ENCODE results near the gene TAF4.
A peak's percentile ranks its signal among the peaks of the same experiment; 100 is the strongest.
"Not testable (repeated sequence)": the region's sequence is repeated elsewhere in the genome, so short reads cannot be mapped to it uniquely, and the experiment has no call there.

Gene TAF4, protein sequence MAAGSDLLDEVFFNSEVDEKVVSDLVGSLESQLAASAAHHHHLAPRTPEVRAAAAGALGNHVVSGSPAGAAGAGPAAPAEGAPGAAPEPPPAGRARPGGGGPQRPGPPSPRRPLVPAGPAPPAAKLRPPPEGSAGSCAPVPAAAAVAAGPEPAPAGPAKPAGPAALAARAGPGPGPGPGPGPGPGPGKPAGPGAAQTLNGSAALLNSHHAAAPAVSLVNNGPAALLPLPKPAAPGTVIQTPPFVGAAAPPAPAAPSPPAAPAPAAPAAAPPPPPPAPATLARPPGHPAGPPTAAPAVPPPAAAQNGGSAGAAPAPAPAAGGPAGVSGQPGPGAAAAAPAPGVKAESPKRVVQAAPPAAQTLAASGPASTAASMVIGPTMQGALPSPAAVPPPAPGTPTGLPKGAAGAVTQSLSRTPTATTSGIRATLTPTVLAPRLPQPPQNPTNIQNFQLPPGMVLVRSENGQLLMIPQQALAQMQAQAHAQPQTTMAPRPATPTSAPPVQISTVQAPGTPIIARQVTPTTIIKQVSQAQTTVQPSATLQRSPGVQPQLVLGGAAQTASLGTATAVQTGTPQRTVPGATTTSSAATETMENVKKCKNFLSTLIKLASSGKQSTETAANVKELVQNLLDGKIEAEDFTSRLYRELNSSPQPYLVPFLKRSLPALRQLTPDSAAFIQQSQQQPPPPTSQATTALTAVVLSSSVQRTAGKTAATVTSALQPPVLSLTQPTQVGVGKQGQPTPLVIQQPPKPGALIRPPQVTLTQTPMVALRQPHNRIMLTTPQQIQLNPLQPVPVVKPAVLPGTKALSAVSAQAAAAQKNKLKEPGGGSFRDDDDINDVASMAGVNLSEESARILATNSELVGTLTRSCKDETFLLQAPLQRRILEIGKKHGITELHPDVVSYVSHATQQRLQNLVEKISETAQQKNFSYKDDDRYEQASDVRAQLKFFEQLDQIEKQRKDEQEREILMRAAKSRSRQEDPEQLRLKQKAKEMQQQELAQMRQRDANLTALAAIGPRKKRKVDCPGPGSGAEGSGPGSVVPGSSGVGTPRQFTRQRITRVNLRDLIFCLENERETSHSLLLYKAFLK

DNA sequence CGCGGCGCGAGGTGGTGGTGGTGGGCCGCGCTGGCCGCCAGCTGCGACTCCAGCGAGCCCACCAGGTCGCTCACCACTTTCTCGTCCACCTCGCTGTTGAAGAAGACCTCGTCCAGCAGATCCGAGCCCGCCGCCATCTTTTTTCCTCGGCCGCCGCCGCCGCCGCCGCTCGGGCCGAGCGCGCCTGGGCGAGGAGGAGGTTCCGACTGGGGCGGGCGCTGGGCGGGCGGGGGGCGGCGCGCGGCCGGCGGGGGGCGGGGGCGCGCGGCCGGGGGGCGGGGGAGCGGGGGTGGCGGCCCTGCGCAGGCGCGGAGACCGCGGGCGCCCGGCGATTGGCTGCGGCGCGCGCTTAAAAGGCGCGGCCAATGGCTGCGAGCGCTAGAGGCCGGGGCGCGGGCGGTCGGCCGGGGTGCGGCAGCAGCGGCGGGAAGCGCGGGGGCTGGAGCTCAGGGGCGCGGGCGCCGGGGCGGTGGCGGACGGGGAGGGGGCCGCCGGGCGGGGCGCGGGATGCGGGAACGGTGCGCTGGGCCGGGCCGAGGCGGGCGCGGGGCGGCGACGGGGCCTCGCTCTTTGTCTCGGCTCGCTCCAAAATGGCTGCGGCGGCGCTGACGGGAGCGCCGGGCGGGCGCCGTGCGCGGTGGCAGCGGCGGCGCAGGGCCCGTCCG is at the start of gene TAF4:
Gene TAF4 (minus strand): TSS at position 208 of the 665 bp plus-strand sequence. CDS start 71 bp downstream, at position 137.
- DNase-seq, result peak; percentile 62 to 77

DNA sequence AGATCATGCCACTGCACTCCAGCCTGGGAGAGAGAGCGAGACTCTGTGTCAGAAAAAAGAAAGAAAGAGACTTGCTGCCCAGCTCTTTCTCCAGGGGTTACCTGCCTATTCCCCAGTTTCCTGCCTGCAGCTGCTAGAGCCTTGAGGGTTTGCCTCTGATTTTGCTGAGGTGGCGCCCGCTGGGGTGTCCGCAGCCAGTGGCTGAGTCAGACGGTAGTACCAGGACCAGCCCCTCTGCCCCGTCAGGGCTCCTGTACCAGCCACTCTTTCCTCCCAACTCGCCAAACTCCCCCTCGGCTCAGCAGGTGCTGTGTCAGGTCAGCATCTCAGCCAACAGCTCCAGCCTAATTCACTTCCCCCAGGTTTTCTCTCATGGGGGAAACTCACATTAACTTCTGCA is 49.2 kb upstream of the TAF4 start:
- DNase-seq, result no peak

DNA sequence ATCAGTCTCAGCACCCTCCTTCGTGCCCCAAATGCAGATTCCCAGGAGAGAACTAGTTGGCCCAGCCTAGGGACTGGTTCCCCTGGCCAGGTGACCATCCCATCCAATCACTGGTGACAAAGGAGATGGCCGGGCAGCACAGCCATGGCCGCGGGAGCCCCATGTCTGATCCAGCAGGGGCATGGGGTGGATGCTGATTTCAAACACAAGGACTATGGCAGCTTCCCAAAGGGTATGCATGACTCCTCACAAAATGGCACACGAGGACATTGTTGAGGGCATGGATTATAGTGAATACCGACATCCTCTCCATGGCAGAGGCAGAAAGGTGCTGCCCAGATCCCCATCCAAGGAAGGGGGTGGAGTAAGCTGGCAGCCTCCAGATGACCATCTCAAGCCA is 46.7 kb upstream of the TAF4 start:
- DNase-seq, result no peak

DNA sequence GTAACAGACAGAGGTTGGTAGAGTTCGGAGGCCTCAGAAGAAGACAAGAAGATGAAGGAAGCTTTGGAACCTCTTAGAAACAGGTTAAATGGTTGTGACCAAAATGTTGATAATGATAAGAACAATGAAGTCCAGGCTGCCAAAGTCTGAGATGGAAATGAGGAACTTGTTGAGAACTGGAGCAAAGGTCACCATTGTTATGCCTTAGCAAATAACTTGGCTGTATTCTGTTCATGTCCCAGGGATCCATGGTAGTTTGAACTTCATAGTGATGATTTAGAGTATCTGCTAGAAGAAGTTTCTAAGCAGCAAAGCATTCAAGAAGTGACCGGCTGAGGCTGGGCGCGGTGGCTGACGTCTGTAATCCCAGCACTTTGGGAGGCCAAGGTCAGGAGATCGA is 45.5 kb upstream of the TAF4 start:
- no peak for DNase-seq

DNA sequence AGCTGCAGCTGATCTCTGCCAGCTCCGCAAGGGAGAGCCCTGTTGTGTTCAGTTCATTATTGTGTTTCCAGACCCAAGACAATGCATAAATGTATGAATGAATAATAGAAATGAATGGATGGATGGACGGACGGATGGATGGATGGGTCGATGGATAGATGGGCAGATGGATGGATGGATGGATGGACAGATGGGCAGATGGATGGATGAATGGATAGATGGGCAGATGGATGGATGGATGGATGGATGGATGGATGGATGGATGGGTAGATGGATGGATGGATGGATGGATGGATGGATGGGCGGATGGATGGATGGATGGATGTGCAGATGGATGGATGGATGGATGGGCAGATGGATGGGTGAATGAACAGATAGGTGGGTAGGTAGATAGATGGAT is 39.9 kb upstream of the TAF4 start:
- no peak for DNase-seq

DNA sequence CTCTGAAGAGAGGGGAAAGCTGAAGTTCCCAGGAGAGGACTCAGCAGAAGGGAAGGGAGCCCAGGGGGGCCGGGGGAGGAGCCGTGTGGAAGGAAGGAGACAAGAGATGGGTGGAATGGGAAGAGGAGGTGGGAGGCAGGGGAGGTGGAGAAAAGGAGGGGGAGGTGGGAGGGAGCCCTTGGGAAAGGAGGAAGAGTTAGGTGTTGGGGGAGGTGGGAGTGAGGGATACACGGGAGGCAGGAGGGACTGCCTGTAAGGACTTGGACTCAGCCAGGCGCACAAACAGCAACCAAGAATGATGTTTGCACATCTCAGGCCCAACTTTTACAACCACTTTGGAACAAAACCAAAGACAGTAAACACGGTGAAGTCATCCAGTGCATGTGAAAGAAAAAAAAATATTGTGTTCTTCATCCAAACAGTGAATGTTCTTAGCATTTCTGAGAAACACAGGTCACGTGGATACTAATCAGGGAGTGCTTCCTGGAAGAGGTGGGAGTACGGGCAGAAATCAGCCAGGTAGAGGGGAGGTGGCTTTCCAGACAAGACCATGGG is 39.2 kb upstream of the TAF4 start:
- no peak for DNase-seq

DNA sequence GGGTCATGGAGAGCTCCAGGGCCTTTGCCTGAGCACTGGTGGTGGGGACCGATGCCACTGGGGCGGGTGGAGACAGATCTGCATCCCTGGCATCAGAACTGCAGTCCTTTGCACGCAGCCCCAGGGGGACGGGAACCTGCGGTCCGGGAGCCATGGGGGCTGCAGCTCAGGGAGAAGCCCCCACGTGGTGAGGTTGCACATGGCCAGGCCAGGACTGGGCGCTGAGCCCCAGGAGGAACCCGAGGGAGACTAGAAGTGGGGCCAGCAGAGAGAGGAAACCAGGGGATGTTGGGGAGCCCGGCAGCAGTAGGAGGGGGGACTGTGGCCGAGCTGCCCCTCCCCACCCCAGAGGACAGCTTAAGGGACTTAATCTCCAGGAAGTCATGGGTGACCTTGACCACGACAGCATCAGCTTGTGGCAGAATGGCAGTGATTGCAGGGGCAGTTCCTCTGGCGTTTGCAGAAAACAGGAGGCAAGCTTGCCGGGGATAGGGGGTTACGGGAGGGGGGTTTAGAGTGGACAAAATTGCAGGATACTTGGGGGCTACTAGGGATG is 38.6 kb upstream of the TAF4 start:
- DNase-seq, result no peak

DNA sequence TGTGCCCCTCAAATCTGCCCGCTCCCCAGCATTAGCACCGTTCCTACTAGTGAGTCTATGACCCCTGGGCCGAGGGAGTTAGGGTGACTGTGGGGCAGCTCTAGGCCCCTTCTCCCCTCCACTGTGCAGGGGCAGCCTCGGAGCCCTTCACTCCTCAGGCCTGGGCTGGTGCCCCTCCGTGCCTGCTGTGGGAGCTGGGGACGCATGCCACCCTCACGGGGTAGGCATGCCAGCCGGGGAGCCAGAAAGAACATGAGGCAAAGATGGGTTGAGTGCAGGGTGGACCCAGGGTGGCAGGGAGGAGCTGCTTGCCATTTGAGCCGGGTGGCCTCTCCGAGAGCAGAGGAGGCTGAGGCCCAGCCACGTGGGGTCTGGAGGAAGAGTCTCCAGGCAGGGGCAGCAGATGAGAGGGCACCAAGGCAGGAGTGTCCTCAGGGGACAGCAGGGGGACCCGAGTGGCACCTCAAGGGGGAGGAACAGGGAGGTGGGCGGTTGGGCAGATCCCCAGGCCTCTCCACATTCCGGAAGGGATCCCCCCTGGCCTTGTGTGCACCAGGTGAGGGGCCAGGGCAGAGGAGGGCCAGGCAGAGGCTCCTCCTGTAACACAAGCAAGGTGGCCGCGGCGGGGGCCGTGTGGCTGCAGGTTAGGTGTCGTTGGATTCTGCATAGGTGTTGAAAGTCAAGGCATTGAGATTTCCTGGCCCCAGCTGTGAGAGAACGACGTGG is 38.0 kb upstream of the TAF4 start:
- no peak for DNase-seq

DNA sequence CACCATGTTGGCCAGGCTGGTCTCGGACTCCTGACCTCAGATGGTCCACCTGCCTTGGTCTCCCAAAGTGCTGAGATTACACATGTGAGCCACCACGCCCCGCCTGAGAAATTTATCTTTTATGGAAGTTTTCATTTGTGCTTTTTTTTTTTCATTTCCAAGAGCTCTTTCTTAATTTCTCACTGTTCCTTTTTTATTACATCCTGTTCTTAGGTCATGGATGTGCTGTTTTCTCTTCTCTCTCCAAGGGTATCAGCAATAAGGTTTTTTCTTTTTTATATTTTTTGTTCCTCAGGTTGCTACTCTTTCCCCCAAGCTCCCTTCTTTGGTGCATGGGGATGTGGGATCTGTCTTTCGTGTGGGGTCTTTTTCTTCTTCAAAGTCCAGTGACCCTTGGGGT is 35.4 kb upstream of the TAF4 start:
- DNase-seq, result no peak

DNA sequence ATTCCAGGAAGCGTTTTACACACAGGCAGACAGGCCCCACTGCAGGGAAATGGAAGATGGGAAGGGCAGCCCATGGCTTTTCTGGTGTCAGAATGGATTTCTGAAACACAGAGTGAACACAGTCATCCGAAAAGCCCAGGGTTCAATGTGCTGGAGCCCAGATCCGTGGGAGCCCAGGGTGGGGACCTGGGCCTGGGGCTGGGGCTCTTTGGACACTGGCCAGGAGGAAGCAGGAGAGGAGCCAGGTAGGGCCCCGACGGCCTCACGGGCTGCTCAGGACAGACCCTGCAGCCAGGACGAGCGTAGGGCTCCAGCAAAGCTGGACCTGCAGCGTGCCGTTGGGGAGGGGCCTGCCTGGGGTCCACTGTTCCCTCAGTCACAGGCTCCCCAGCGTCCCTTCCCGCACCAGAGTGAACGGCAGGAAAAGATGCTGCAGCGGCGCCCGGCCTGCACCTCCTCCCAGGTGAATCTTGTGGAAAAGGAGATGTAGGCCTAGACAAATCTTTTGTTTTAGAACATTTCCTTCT is 32.3 kb upstream of the TAF4 start:
- no peak for DNase-seq

DNA sequence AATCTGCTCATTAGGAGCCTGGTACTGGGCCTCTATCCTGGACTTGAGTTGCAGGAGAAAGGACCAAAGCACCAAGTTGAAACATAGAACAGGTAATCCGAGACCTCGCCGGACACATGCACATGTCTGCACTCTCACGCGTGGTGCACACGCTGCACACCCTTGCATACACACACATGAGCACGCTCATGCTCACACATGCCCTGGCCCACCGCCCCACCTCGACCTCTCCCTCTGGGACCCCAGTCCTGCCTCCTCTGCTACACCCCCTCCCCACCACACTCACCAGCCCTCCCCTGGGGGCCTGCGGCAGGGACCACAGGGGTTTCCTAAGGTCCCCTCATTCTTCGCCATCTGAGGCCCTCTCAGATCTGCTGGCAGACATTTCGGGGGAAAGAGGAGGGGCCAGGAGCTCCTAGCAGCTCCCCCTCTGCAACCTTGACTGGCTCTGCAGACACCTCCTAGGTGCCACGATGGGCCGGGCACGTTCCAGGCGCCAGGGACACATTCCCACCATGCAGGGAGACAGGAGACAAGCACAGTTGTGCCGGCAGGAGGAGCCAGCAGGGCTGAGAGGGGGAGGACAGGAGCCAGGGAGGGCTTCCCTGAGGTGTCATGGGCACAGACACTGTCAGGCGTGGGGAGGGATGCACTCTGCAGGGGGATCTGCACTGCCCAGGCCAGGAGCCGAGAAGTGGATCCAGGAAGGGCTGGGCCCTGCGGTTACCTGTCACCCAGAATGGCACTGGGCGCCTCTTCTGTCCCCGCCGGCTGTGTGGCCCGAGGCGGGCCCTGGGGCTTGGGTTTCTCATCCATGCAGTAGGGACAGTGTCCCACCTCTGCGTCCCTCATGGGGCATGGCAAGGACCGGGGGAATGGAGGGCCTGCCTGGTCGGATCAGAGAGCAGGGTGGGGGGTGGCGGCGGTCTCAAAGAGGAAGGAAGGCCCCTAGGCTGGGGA is 31.0 kb upstream of the TAF4 start:
- no peak for DNase-seq

DNA sequence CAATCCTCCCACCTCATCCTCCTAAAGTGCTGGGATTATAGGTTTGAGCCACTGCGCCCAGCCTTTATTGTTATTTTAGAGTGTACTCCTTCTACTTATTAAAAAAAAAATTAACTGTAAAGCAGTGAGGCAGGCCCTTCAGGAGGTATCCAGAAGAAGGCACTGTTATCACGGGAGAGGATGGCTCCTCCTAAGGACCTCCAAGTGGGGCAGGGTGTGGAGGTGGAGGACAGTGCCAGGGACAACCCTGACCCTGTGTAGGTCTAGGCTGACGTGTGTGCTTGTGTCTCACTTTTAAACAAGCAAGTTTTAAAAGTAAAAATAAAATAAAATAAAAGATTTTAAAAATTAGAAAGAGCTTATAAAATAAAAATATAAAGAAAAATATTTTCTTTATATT is 23.7 kb upstream of the TAF4 start:
- DNase-seq, result no peak

DNA sequence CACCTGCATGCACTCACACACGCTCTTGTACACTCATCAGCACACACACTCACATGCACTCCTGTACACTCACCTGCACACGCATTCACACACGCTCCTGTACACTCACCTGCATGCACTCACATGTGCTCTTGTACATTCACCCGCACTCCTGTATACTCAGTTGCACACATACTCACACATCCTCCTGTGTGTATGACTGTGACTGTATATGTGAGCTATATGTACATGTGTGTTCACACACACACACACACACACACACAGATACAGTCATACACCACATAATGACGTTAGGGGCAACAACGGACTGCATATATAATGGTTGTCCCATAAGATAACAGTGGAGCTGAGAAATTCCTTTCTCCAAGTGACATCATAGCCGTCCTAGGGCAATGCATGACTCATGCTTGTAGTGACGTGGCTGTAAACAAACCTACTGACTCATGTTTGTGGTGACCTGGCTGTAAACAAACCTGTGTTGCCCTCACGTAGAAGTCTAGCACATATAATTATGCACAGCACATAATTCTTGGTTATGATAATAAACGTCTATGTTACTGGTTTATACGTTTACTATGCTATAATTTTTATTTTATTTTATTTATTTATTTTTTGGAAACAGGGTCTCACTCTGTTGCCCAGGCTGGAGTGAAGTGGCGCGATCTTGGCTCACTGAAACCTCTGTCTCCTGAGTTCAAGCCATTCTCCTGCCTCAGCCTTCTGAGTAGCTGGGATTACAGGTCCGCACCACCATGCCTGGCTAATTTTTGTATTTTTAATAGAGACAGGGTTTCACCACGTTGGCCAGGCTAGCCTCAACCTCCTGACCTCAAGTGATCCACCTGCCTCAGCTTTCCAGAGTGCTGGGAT is 22.8 kb upstream of the TAF4 start:
- no peak for DNase-seq

DNA sequence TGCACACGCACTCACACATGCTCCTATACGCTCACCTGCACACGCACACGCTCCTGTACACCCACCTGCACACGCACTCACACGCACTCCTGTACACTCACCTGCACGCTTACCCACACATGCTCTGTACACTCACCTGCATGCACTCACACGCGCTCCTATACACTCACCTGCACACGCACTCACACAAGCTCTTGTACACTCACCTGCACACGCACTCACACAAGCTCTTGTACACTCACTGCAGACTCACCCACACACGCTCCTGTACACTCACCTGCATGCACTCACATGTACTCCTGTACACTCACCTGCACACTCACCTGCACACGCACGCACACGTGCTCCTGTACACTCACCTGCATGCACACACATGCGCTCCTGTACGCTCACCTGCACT is 22.0 kb upstream of the TAF4 start:
- DNase-seq, result no peak

DNA sequence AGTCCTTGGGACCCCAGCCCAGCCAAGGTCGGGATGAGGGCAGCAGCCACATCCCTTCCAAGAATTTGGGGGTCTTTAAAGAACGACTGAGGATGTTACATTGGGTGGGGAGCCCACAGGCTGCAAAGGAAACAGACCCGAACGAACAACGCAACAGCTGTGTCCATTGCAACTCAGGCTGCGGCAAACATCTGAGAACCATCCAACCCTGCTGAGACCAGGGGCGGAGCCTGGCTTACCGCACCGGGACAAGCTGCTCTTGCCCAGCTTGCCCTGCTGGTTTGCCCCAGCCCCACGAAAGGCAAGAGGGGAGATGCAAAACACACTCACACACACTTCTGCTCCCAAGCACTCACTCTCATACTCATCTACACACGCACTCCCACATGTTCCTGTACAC is 21.5 kb upstream of the TAF4 start:
- DNase-seq, result no peak

DNA sequence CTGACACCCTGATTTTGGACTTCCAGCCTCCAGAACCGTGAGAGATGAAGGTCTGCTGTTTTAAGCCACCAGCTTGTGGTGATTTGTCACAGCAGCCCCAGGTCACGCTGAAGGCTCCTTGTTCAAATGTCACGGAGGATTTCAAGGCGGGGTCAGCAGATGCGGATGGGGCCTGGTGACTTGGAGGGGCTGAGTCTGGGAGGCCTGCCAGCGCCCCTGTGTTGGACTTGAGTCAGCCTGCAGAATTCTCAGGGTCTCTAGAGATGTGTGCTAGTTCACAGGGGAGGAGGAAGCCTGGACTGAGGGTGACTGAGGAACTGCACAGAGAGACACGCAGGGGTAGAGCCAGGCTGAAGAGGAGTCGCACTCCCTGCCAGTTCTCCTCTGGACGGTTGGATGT is 19.5 kb upstream of the TAF4 start:
- DNase-seq, result no peak

DNA sequence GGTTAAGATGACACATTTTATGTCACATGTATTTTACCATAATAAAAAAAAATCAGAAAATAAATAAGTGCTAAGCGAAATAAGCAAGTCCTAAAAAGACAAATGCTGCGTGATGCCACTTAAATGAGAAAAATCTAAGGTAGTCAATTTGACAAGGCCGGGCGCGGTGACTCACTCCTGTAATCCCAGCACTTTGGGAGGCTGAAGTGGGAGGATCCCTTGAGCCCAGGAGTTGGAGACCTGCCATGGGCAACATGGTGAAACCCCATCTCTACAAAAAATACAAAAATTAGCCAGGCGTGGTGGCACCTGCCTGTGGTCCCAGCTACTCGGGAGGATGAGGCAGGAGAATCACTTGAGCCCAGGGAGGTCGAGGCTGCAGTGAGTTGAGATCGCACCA is 18.5 kb upstream of the TAF4 start:
- DNase-seq, result not testable (repeated sequence)

DNA sequence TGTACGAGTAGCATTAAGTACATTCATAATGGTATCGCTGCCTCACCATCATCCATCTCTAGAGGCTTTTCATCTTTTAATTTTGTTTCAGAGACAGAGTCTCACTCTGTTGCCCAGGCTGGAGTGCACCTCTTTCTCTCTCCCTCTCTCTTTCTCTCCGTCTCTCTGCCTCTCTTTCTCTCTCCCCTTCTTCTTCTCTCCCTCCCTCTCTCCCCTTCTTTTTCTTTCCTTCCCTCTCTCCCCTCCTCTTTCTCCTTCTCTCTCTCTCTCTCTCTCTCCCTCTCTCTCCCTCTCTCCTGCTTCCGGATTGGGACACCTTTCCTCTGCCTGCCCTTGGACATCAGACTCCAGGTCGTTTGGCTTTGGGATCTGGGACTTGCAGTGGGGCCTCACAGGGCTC is 17.6 kb upstream of the TAF4 start:
- DNase-seq, result no peak
